HepG2 (cell line): Measurements from ENCODE around the gene H3-3A. TPM values are rescaled to one million over a fixed set of nuclear protein-coding genes. Genes with fewer than 3 reads are reported as not detected.

ENCODE experiments used
- ATAC-seq: fragments of 200-7000 bp; cut with Tn5 transposase; 3 replicates; pipeline ENCODE4 v1.9.1; 2020; ENCODE audit warnings: mild to moderate bottlenecking, moderate library complexity
- BruUV-seq: library from RNA; stranded (reverse); fragments of 400-500 nt; replicated peaks from 2 replicates; lab custom pipeline; 2021; lab: Mats Ljungman, UMichigan
- CTCF ChIA-PET: fragments of 300-600 bp; formaldehyde crosslinking; extraction: SDS; loops from one replicate; lab custom pipeline; 2021; ENCODE audit warnings: low total read pairs, inconsistent platforms, low intra/inter-chr PET ratio; lab: Yijun Ruan, JAX
- POLR2A ChIA-PET: fragments of 350-600 bp; sonication (Branson Sonifier 250); formaldehyde crosslinking; loops from one replicate; lab custom pipeline; 2020; ENCODE audit warnings: antibody characterized with exemption, inconsistent platforms; lab: Yijun Ruan, JAX
- DNase-seq: peaks from one replicate; pipeline ENCODE4 v3.0.0-alpha.2; 2015; ENCODE audit warnings: low spot score
- FAIRE-seq: peaks from 3 replicates; lab custom pipeline; 2011; peaks lifted over from hg19 to GRCh38; lab: Jason Lieb, UNC
- H2AFZ ChIP-seq: one replicate; pipeline ENCODE4 v1.6.1; 2011; ENCODE audit warnings: low read length, inconsistent platforms
- H3K27ac ChIP-seq: fragments of 300-600 bp; 3 replicates; pipeline ENCODE4 v1.8.0; 2011; ENCODE audit warnings: mixed run types, mild to moderate bottlenecking, mixed read lengths, low read length, inconsistent platforms; ENCODE audit not compliant: insufficient read depth; ENCODE audit errors: extremely low read length
- H3K27me3 ChIP-seq, 2 experiments: fragments of 200-600 bp in 1 of 2; 2 replicates in 1 of 2; 3 replicates in 1 of 2; pipeline versions ENCODE4 v1.6.0 to v1.8.0; 2011; ENCODE audit warnings: low read length in 2 of 2, mild to moderate bottlenecking in 2 of 2, moderate library complexity in 2 of 2, inconsistent platforms in 1 of 2; ENCODE audit not compliant: insufficient read depth in 2 of 2, control insufficient read depth in 1 of 2
- H3K36me3 ChIP-seq, 2 experiments: fragments of 200-600 bp in 1 of 2; replicated peaks in 1 of 2; 2 replicates in 1 of 2; 3 replicates in 1 of 2; pipeline versions ENCODE4 v1.5.1 to v1.8.0; 2011; ENCODE audit warnings: low read length in 2 of 2, inconsistent platforms in 1 of 2; ENCODE audit not compliant: insufficient read depth in 2 of 2, control insufficient read depth in 1 of 2
- H3K4me1 ChIP-seq: 2 replicates; pipeline ENCODE4 v1.5.1; 2012; ENCODE audit warnings: low read length, inconsistent platforms; ENCODE audit not compliant: insufficient read depth
- H3K4me2 ChIP-seq: 2 replicates; pipeline ENCODE4 v1.6.0; 2011; ENCODE audit warnings: low read depth, low read length, inconsistent platforms
- H3K4me3 ChIP-seq, 3 experiments: fragments of 200-600 bp in 1 of 3; sonication (generic), shearing (Covaris generic) in 1 of 3; replicated peaks in 1 of 3; 2 replicates each; pipeline ENCODE4 v1.5.1; 2011 to 2016; ENCODE audit warnings: low read length in 3 of 3, inconsistent platforms in 2 of 3, low read depth in 2 of 3, mild to moderate bottlenecking in 2 of 3, control low read depth in 1 of 3, mixed read lengths in 1 of 3; ENCODE audit not compliant: insufficient read depth in 1 of 3
- H3K79me2 ChIP-seq: one replicate; pipeline ENCODE4 v1.6.1; 2011; ENCODE audit warnings: low read length, inconsistent platforms; ENCODE audit not compliant: insufficient read depth
- H3K9ac ChIP-seq: 2 replicates; pipeline ENCODE4 v1.6.0; 2011; ENCODE audit warnings: mild to moderate bottlenecking, low read depth, low read length, inconsistent platforms; ENCODE audit not compliant: insufficient read depth
- H3K9me3 ChIP-seq: 2 replicates; pipeline ENCODE4 v1.5.1; 2012; ENCODE audit warnings: mild to moderate bottlenecking, low read length
- H4K20me1 ChIP-seq: 2 replicates; pipeline ENCODE4 v1.6.0; 2011; ENCODE audit warnings: inconsistent platforms, mild to moderate bottlenecking, low read length, moderate library complexity; ENCODE audit not compliant: insufficient read depth
- ARNTL ChIP-seq: sonication (generic); formaldehyde crosslinking; IDR thresholded peaks from 2 replicates; pipeline ENCODE4 v1.4.0; 2020; ENCODE audit warnings: mild to moderate bottlenecking, missing genetic modification reagents
- BHLHE40 ChIP-seq: IDR thresholded peaks from 2 replicates; pipeline ENCODE4 v1.6.1; 2011; ENCODE audit warnings: low read length, improper control_type of control experiment
- ELF1 ChIP-seq: sonication (generic); formaldehyde crosslinking; IDR thresholded peaks from 2 replicates; pipeline ENCODE4 v1.4.0; 2020; ENCODE audit warnings: missing genetic modification reagents
- MED8 ChIP-seq: sonication (generic); formaldehyde crosslinking; IDR thresholded peaks from 2 replicates; pipeline ENCODE4 v1.8.1; 2023; ENCODE audit warnings: mild to moderate bottlenecking, missing genetic modification reagents; ENCODE audit not compliant: insufficient replicate concordance
- MEF2D ChIP-seq: sonication (generic); formaldehyde crosslinking; IDR thresholded peaks from 2 replicates; pipeline ENCODE4 v1.5.1; 2020; ENCODE audit warnings: mild to moderate bottlenecking, missing genetic modification reagents
- MIXL1 ChIP-seq: IDR thresholded peaks from 2 replicates; pipeline ENCODE4 v1.6.1; 2016
- RNF2 ChIP-seq: fragments of 450-650 bp; conservative IDR thresholded peaks from 2 replicates; pipeline ENCODE4 v1.6.1; 2016; ENCODE audit warnings: low read depth
- WIZ ChIP-seq: sonication (generic); formaldehyde crosslinking; IDR thresholded peaks from 2 replicates; pipeline ENCODE4 v1.5.1; 2020; ENCODE audit warnings: mild to moderate bottlenecking, missing genetic modification reagents
- ZNF337 ChIP-seq: sonication (generic); formaldehyde crosslinking; IDR thresholded peaks from 2 replicates; pipeline ENCODE4 v1.5.1; 2020; ENCODE audit warnings: missing genetic modification reagents, low read depth, mild to moderate bottlenecking, borderline replicate concordance
- ZNF629 ChIP-seq: sonication (generic); formaldehyde crosslinking; conservative IDR thresholded peaks from 2 replicates; pipeline ENCODE4 v1.5.0; 2020; ENCODE audit warnings: missing genetic modification reagents
- ZNF761 ChIP-seq: sonication (generic); formaldehyde crosslinking; conservative IDR thresholded peaks from 2 replicates; pipeline ENCODE4 v1.4.0; 2020; ENCODE audit warnings: mild to moderate bottlenecking, missing genetic modification reagents
- WGBS: methylation state at CpG from one replicate; pipeline ENCODE4 v1.1.6; 2017; ENCODE audit warnings: low lambda C conversion rate; 5-methylcytosine and 5-hydroxymethylcytosine counted together
- in situ Hi-C: cut with HindIII; loops from 2 replicates; pipeline ENCODE4 v1.10.0; 2017; ENCODE audit warnings: low pct_unique_long_range_greater_than_20kb; ENCODE audit not compliant: extremely low pct_ligation_motif_present
- intact Hi-C: fragments of 100-400 bp; cut with micrococcal nuclease; formaldehyde crosslinking; loops from one replicate; pipeline ENCODE4 v1.10.0; 2022; ENCODE audit not compliant: unreplicated experiment
- polyA plus RNA-seq, 8 experiments: library from polyadenylated mRNA; depleted of rRNA in 3 of 8; stranded (reverse) in 7 of 8; unstranded in 1 of 8; fragments of >200 nt; fragmentation: Illumina TruSeq in 4 of 8; extraction: Trizol in 4 of 8; gene quantifications; 2 replicates each; pipeline versions ENCODE4 v1.2.1 to v1.2.3, GENCODE V29; 2011 to 2016; ENCODE audit warnings: low read depth in 4 of 8, missing spikeins in 1 of 8, mixed read lengths in 1 of 8; ENCODE audit not compliant: insufficient read depth in 1 of 8
- total RNA-seq, 5 experiments: library from RNA; depleted of rRNA; stranded (reverse); fragments of >200 nt; fragmentation: Illumina TruSeq; extraction: Trizol; gene quantifications; 2 replicates each; pipeline ENCODE4 v1.2.3, GENCODE V29; 2016; ENCODE audit warnings: low read depth in 1 of 5
- TF ChIP-seq, protein P1 (sequence below): sonication (generic); formaldehyde crosslinking; IDR thresholded peaks from 2 replicates; pipeline ENCODE4 v1.8.0; 2022; ENCODE audit warnings: missing genetic modification reagents, mild to moderate bottlenecking, moderate library complexity, borderline replicate concordance

H3-3A gene
- total and polyA plus RNA-seq, 2 of the 13 experiments (the other 11 are each of a cell fraction or from before 2014, with no cell fraction given), result 221 to 320 TPM

DNA sequence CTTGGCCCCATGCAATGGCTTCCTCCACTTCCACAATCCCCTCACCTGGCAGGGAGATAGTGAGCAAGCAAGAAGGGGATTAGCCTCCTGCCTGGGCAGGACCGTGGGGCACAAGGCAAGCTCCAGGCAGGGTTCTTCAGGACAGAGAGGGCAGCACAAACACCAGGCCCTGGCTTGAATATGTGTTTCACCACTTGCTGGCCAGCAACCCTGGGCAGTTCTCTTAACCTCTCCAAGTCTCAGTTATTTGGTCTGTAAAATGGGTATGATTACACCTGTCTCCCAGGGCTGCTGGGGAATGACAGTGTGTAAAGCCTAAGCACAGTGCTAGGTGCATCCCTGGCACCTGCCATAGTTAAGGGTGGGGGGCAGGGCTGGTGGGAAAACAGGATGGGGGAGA is 31.9 kb downstream of the H3-3A start:
- WGBS, result 0% methylated on average over 1 of the region's 1 CpG
- H2AFZ ChIP-seq, result no peak overlapping the region
- ChIA-PET POLR2A (interaction anchor here (1.1 kb wide), 1 partner anchor 11 kb away, joined by 3 read pairs; no protein-coding TSS in a partner anchor), CTCF (no interaction called here)
- H3K27me3 ChIP-seq, result peaks cover 0 to 7% of the 10 kb centered on the region in 2 experiments; a peak in 1 of 5 replicates
- in situ Hi-C loops, result no loop called here
- H4K20me1 ChIP-seq, result no peaks in the 10 kb centered on the region
- no peak overlapping the region for H3K4me2 ChIP-seq
- no peak overlapping the region for H3K27ac ChIP-seq
- BruUV-seq, result no TSS peak
- H3K36me3 ChIP-seq, result no peaks in the 10 kb centered on the region
- no peak for ATAC-seq
- no peak overlapping the region for H3K4me3 ChIP-seq
- intact Hi-C loops, result no loop called here
- no peak for FAIRE-seq
- no peak for DNase-seq
- H3K4me1 ChIP-seq, result peaks cover 6% of the 10 kb centered on the region; the same call in 1 of the 2 replicates
- no peaks in the 10 kb centered on the region for H3K79me2 ChIP-seq
- no peaks in the 10 kb centered on the region for H3K9me3 ChIP-seq
- no peak overlapping the region for H3K9ac ChIP-seq
- peak; percentile 66 for TF ChIP-seq ZNF629 (CRISPR knock-in tag)
- TF ChIP-seq RNF2, result no peak

DNA sequence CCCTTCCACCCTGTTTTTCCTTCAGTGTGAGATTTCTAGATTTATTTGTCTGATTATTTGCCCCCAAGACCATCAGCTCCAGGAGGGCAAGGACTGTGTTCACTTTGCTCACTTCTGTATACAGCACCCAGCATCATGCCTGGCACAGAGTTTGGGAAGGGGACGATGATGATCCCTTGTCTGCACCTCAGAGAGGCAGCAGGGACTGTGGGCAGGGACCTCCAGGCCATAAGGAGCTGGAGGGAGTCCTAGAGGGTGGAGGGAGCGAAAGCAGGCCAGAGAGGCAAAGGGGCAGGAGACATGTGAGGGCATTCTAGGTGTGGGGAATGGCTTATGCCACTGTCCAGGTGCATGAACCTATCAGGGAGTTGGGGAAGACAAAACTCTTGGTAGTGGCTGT is 32.8 kb downstream of the H3-3A start:
- Histone ChIP-seq H3K36me3 (no peaks in the 10 kb centered on the region), H3K4me3 (no peak overlapping the region), H3K27me3 (peaks cover 0 to 7% of the 10 kb centered on the region in 2 experiments; a peak in 2 of 5 replicates), H3K4me2 (no peak overlapping the region), H3K9me3 (no peaks in the 10 kb centered on the region), H3K4me1 (peaks cover 10% of the 10 kb centered on the region; the same call in 1 of the 2 replicates), H3K9ac (no peak overlapping the region), H2AFZ (no peak overlapping the region), H3K27ac (no peak overlapping the region), H4K20me1 (no peaks in the 10 kb centered on the region), H3K79me2 (no peaks in the 10 kb centered on the region)
- TF ChIP-seq BHLHE40, result no peak
- TF ChIP-seq ELF1, result no peak
- TF ChIP-seq, protein P1, sequence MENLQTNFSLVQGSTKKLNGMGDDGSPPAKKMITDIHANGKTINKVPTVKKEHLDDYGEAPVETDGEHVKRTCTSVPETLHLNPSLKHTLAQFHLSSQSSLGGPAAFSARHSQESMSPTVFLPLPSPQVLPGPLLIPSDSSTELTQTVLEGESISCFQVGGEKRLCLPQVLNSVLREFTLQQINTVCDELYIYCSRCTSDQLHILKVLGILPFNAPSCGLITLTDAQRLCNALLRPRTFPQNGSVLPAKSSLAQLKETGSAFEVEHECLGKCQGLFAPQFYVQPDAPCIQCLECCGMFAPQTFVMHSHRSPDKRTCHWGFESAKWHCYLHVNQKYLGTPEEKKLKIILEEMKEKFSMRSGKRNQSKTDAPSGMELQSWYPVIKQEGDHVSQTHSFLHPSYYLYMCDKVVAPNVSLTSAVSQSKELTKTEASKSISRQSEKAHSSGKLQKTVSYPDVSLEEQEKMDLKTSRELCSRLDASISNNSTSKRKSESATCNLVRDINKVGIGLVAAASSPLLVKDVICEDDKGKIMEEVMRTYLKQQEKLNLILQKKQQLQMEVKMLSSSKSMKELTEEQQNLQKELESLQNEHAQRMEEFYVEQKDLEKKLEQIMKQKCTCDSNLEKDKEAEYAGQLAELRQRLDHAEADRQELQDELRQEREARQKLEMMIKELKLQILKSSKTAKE (CRISPR knock-in tag), result no peak
- no peak for TF ChIP-seq ZNF337 (CRISPR knock-in tag)
- no peak for TF ChIP-seq ARNTL
- no peak for TF ChIP-seq MEF2D (CRISPR knock-in tag)
- TF ChIP-seq ZNF761 (CRISPR knock-in tag), result no peak
- TF ChIP-seq MED8 (CRISPR knock-in tag), result no peak
- no peak for TF ChIP-seq WIZ (CRISPR knock-in tag)
- TF ChIP-seq MIXL1 (CRISPR knock-in tag), result no peak
- POLR2A ChIA-PET, result no interaction called here
- ATAC-seq (peak; percentile 21), DNase-seq (no peak), FAIRE-seq (no peak)
- intact Hi-C loops, result no loop called here
- no TSS peak for BruUV-seq
- WGBS, result 16% methylated on average over 2 of the region's 2 CpGs
- in situ Hi-C loops, result no loop called here
- CTCF ChIA-PET, result no interaction called here
